Fibroblast of lung (primary cell): ENCODE results near the gene MGAT3. TPM values are rescaled to one million over a fixed set of nuclear protein-coding genes. Genes with fewer than 3 reads are reported as not detected.

ENCODE experiments used
- DNase-seq, 2 donors: peaks; one replicate each; pipeline versions ENCODE4 v3.0.0 to v3.0.0-alpha.2; 2010; ENCODE audit warnings: low read depth in 2 of 2
- H2AFZ ChIP-seq: 2 replicates; pipeline ENCODE4 v1.5.1; 2012; ENCODE audit warnings: low read length, control low read depth, inconsistent platforms
- H3K27ac ChIP-seq: 2 replicates; pipeline ENCODE4 v1.5.1; 2011; ENCODE audit warnings: low read length, control low read depth; ENCODE audit not compliant: insufficient read depth
- H3K27me3 ChIP-seq: 2 replicates; pipeline ENCODE4 v1.5.1; 2011; ENCODE audit warnings: mild to moderate bottlenecking, low read length; ENCODE audit not compliant: control insufficient read depth, insufficient read depth
- H3K36me3 ChIP-seq: 2 replicates; pipeline ENCODE4 v1.5.1; 2011; ENCODE audit warnings: low read length; ENCODE audit not compliant: control insufficient read depth, insufficient read depth
- H3K4me1 ChIP-seq: 2 replicates; pipeline ENCODE4 v1.5.1; 2011; ENCODE audit warnings: low read length; ENCODE audit not compliant: control insufficient read depth, insufficient read depth; ENCODE audit errors: extremely low read depth
- H3K4me2 ChIP-seq: 2 replicates; pipeline ENCODE4 v1.5.1; 2011; ENCODE audit warnings: low read length, control low read depth; ENCODE audit not compliant: insufficient read depth; ENCODE audit errors: extremely low read depth
- H3K4me3 ChIP-seq, 4 experiments: fragments of 200-600 bp in 1 of 4; sonication (generic) in 1 of 4; replicated peaks in 1 of 4; 2 replicates each; pipeline ENCODE4 v1.5.1; 2011 to 2016; ENCODE audit warnings: low read length in 4 of 4, low read depth in 3 of 4, mild to moderate bottlenecking in 3 of 4, control low read depth in 2 of 4, inconsistent platforms in 1 of 4, mixed read lengths in 1 of 4; ENCODE audit not compliant: insufficient read depth in 1 of 4; ENCODE audit errors: control extremely low read depth in 1 of 4
- H3K79me2 ChIP-seq: 2 replicates; pipeline ENCODE4 v1.5.1; 2012; ENCODE audit warnings: mild to moderate bottlenecking, low read length, inconsistent platforms; ENCODE audit not compliant: control insufficient read depth, insufficient read depth
- H3K9ac ChIP-seq: 2 replicates; pipeline ENCODE4 v1.5.1; 2011; ENCODE audit warnings: mild to moderate bottlenecking, low read length, control low read depth; ENCODE audit not compliant: insufficient read depth
- H3K9me3 ChIP-seq: 2 replicates; pipeline ENCODE4 v1.5.1; 2012; ENCODE audit warnings: low read depth, low read length; ENCODE audit not compliant: control insufficient read depth, insufficient read depth
- H4K20me1 ChIP-seq: 2 replicates; pipeline ENCODE4 v1.5.1; 2011; ENCODE audit warnings: low read length; ENCODE audit not compliant: control insufficient read depth, insufficient read depth; ENCODE audit errors: extremely low read depth
- CTCF ChIP-seq, 2 donors: IDR thresholded peaks in 1 of 2; conservative IDR thresholded peaks in 1 of 2; 1 replicate in 1 of 2; 2 replicates in 1 of 2; pipeline ENCODE4 v1.5.1; 2011 to 2012; ENCODE audit warnings: low read length in 2 of 2, control low read depth in 1 of 2, inconsistent platforms in 1 of 2, low read depth in 1 of 2, mild to moderate bottlenecking in 1 of 2
- EZH2 ChIP-seq: IDR thresholded peaks from 2 replicates; pipeline ENCODE4 v1.5.1; 2012; ENCODE audit warnings: low read length, control low read depth, mild to moderate bottlenecking; ENCODE audit errors: missing control alignments
- polyA plus RNA-seq, 2 donors: library from polyadenylated mRNA; depleted of rRNA in 1 of 2; stranded (reverse) in 1 of 2; unstranded in 1 of 2; fragments of >200 nt; gene quantifications; 2 replicates each; pipeline ENCODE4 v1.2.1, GENCODE V29; 2011 to 2012; ENCODE audit warnings: missing spikeins in 1 of 2
- total RNA-seq: library from RNA; depleted of rRNA; stranded (reverse); fragments of >200 nt; gene quantifications from 2 replicates; pipeline ENCODE4 v1.2.1, GENCODE V29; 2014

MGAT3 gene
- total and polyA plus RNA-seq, 2 donors (not counting 1 experiment from before 2014, with no cell fraction given), result 0.09 TPM; not detected in 1

- Histone ChIP-seq H3K27ac (no peak overlapping the region), H3K9me3 (no peaks in the 10 kb centered on the region), H3K79me2 (no peaks in the 10 kb centered on the region), H3K4me3 (no peak overlapping the region), H3K27me3 (no peaks in the 10 kb centered on the region), H3K4me1 (peaks cover 2% of the 10 kb centered on the region), H3K4me2 (no peak overlapping the region), H3K9ac (no peak overlapping the region), H4K20me1 (peaks cover 2% of the 10 kb centered on the region), H3K36me3 (peaks cover 15% of the 10 kb centered on the region), H2AFZ (no peak overlapping the region)
- DNase-seq, result no peak
- TF ChIP-seq EZH2 (no peak), CTCF (conservative IDR thresholded peaks at IDR 0.05 in 1 of 2, IDR thresholded peaks at IDR 0.05 in 1 of 2; ENCODE audit: low read depth in 1 of 2, low read length in 2 of 2) (no peak)
Observed at GRCh38 chr22:39414377-39414776, 42.4 kb upstream of the MGAT3 start.

GRCh38 chr22:39414886-39415285 is 41.9 kb upstream of the MGAT3 start:
- H3K79me2 ChIP-seq, result no peaks in the 10 kb centered on the region
- TF ChIP-seq CTCF (conservative IDR thresholded peaks at IDR 0.05 in 1 of 2, IDR thresholded peaks at IDR 0.05 in 1 of 2; ENCODE audit: low read depth in 1 of 2, low read length in 2 of 2) (no peak), EZH2 (no peak)
- no peaks in the 10 kb centered on the region for H3K27me3 ChIP-seq
- H3K9ac ChIP-seq, result no peak overlapping the region
- no peak overlapping the region for H3K27ac ChIP-seq
- peaks cover 2% of the 10 kb centered on the region for H3K4me1 ChIP-seq
- DNase-seq, result no peak
- H2AFZ ChIP-seq, result no peak overlapping the region
- peaks cover 15% of the 10 kb centered on the region for H3K36me3 ChIP-seq
- peaks cover 2% of the 10 kb centered on the region for H4K20me1 ChIP-seq
- H3K9me3 ChIP-seq, result no peaks in the 10 kb centered on the region
- H3K4me3 ChIP-seq, result no peak overlapping the region
- no peak overlapping the region for H3K4me2 ChIP-seq

- no peaks in the 10 kb centered on the region for H3K79me2 ChIP-seq
- no peaks in the 10 kb centered on the region for H3K27me3 ChIP-seq
- TF ChIP-seq CTCF (conservative IDR thresholded peaks at IDR 0.05 in 1 of 2, IDR thresholded peaks at IDR 0.05 in 1 of 2; ENCODE audit: low read depth in 1 of 2, low read length in 2 of 2) (no peak), EZH2 (no peak)
- no peak overlapping the region for H3K27ac ChIP-seq
- H3K9me3 ChIP-seq, result no peaks in the 10 kb centered on the region
- H3K4me2 ChIP-seq, result no peak overlapping the region
- peaks cover 2% of the 10 kb centered on the region for H4K20me1 ChIP-seq
- peaks cover 2% of the 10 kb centered on the region for H3K4me1 ChIP-seq
- no peak for DNase-seq
- H3K4me3 ChIP-seq, result no peak overlapping the region
- peaks cover 17% of the 10 kb centered on the region for H3K36me3 ChIP-seq
- no peak overlapping the region for H3K9ac ChIP-seq
- H2AFZ ChIP-seq, result no peak overlapping the region
Observed at GRCh38 chr22:39415506-39415905, 41.3 kb upstream of the MGAT3 start.
